NCI-H748 (cell line): ENCODE results near the gene RAB40B.
A peak's percentile ranks its signal among the peaks of the same experiment; 100 is the strongest.
"Not testable (repeated sequence)": the region's sequence is repeated elsewhere in the genome, so short reads cannot be mapped to it uniquely, and the experiment has no call there.

Source experiments
- DNase-seq: peaks from one replicate; lab custom pipeline; 2025; ENCODE audit not compliant: unreplicated experiment; lab: John Stamatoyannopoulos, UW

Gene RAB40B

DNA sequence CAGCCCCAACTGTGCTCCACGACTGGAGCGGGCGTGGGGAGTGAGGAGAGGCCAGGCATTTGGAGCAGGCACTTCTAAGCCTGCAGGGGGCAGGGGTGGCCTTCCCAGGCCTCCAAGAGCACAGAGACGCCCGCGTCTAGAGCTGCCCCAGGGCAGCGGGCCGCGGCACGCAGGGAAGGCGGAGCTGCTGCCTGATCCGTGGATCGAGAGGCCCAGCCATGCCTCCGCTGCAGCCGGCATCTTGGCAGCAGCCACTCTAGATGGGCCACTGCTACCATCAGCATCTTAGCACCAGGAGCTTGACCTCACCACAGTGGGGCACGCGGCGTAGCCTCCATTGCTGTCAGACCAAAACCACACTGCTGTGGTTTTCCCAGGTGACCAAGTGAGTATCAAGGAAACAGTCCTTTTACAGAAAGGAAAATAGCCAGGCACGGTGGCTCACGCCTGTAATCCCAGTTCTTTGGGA lies 29.8 kb downstream of the RAB40B start:
- peak; percentile 34 for DNase-seq

DNA sequence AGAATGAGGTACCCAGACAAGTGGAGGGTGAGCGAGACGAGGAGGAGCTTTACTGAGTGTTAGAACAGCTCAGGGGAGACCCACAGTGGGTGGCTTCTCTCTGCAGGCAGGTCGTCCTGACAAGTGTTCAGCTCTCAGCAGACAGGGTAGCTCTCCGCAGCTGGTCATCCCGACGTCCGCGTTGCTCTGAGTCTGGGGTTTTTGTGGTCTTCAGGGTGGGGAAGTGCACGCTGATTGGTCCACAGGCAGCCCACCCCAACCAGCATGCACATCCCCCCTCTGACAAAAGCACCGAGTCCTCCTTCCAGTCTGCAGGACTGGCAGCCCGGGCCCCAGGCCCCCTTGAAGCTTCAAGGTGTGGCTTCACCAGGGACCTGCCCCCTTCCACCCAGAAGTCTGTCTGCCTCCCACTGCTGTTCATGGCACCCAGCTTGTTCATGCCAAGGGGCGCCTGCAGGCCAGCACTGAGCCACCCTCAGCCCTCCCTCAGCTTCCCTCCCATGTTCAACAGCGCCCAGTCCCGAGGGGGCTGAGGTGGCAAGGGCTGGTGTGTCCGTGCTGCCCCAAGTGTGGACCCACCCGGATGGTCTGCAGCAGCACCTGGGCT lies 30.4 kb downstream of the RAB40B start:
- no peak for DNase-seq

DNA sequence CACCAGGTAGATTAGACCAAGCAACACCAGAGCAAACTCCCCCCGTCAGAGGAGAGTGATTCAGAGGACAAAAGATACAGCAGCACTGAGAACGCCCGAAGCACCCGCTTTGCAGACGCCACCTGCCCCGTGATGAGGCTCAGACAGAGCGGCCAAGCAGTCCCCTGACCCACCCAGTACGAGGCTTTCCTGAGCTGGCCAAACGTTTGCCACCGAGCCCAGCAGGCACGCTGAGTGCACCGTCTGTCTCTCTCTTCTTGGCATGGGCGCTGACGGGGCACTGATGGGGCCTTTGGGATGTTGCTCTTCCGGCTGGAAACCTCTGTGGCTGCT lies 30.9 kb downstream of the RAB40B start:
- DNase-seq, result no peak

DNA sequence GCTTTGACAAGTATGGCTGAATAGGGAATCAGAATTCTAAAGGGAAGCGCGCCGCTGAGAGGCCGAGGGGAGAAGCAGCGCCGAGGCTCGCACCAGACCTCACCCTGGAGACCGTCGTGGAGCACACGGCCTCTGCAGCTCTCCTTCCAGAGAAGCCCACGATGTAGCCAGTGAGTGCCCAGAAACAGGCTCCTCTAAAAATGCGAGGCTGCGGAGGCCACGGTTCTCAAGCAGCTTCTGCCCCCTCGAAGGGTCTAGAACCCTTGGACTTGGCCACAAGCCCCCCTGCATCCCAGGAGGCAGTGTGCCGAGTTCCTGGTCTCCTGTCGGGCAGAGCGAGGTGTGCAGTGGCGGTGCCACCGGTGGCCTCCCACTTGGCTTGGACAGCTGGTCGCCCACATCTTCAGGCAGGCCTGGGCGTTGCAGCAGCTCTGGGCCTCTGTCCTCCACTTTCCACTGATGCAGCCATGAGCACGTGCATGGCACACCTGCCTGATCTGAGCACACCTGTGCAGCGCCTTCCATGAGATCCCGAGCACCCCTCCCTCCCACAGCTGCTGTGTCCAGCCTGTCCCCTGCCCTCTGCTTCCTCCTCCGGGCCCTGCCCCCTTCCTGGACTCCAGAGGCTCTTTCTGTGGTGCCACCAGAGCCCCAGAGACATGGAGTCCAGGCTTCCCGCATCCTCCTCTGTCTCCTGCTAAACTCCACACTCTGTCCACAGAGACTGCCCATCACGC lies 31.4 kb downstream of the RAB40B start:
- no peak for DNase-seq

DNA sequence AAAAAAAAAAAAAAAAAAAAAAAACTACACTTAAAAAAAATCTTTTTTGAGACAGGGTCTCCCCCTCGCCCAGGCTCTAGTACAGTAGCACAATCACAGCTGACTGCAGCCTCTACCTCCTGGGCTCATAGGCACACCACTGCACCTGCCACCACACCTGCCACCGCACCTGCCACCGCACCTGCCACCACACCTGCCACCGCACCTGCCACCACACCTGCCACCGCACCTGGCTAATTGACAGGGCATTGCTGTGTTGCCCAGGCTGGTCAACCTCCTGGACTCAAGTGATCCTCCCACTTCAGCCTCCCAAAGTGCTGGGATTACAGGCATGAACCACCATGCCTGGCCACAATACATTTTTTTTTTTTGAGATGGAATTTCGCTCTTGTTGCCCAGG lies 32.6 kb downstream of the RAB40B start:
- no peak for DNase-seq

DNA sequence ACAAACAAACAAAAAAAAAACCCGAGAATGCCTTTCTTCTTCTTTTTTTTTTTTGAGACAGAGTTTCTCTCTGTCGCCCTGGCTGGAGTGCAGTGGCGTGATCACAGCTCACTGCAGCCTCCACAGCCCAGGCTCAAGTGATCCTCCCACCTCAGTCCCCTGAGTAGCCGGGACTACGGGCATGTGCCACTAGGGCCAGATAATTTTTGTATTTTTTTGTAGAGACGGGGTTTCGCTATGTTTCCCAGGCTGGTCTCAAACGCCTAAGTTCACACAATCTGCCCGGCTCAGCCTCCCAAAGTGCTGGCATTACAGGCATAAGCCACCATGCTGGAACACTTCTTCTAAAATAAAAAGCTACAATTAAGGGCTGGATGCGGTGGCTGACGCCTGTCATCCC lies 33.3 kb downstream of the RAB40B start:
- no peak for DNase-seq

DNA sequence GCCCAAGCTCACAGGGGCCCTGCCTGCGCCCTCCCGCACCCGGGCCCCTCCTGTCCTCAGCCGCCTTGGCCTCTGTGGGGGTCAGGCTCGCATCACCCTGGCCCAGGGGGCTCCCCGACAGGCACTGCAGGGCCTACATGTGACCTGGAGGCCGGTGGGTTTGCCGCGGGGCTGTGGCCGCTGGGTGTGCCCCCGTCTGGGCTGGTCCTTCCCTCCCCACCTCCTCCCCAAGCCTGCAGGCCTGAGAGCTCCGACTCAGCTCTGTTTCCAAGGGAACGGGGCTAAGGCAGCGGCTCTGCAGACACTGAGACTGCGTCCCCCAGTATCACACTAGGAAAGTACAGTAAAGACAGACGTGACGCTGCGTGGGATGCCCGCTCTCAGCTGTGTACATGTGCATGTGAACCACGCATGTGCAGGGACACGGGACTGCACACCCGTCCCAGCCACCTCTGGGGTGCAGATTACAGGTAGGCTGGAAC lies 33.8 kb downstream of the RAB40B start:
- DNase-seq, result no peak

DNA sequence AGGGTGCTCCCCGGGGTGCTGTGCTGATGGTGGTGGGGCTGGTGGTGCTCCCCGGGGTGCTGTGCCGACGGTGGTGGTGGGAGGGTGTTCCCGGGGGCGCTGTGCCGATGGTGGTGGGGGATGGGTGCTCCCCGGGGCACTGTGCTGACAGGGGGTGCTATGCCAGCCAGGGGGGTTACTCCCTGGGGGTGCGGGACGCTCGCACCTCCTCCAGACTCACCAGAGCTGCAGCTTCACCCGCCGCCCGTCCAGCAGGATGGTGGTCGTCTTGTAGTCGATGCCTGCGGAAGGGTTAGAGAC lies 34.3 kb downstream of the RAB40B start:
- no peak for DNase-seq

DNA sequence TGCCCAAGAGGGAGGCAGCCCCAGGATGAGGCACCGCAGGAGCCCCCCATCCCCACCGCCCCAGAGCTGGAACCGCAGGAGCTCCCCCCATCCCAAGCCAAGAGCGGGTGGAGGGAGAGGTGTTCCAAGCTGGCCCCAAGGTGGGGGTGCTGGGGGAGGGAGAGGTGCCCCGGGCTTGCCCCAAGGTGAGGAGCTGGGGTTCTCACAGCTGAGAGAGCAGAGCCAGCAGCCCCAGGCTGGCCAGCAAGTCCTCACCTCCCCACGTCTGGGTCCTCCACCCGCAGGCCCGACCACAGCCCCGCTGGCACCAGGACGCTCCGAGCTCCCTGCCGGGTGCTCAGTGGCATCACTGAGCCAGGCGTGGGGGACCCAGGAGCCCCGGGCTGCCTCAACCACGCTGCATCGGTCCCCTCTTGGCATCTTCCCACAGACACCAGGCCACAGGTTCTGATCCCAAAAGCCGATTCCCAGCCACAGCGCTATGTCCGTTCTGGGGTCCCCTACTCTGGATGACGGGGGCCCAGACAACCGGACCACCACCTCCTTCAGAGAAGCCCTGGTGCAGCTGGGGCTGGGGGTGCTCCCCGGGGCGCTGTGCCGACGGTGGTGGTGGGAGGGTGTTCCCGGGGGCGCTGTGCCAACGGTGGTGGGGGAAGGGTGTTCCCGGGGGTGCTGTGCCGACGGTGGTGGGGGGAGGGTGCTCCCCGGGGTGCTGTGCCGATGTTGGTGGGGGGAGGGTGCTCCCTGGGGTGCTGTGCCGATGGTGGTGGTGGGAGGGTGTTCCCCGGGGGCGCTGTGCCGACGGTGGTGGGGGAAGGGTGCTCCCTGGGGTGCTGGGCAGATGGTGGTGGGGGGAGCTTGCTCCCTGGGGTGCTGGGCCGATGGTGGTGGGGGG lies 34.9 kb downstream of the RAB40B start:
- no peak for DNase-seq

DNA sequence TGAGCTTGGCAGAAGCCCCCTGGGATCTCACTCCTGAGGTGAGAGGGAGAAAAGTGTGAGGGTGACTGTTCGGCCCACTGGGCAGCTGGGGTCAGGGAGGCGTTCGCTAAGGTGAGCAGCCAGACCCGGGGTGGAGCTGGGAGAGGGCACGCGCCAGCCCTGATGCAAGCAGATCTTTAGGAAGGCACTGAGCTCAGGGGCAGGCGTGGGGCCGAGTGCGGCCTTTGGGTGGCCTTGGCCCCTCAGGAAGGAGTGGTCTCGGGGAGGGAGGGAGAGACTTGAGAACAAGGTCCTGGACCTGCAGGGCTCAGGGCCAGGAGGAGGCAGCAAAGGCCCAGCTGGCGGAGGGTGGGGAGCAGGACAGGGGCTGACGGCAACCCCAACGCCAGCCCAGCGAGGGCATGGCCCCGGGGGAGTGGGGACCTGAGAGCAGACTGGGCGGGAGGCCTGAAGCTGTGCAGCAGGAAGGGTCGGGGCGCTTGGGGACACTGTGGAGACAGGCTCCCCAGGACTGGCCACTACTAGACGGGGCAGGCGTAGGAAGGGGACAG lies 35.7 kb downstream of the RAB40B start:
- DNase-seq, result no peak

DNA sequence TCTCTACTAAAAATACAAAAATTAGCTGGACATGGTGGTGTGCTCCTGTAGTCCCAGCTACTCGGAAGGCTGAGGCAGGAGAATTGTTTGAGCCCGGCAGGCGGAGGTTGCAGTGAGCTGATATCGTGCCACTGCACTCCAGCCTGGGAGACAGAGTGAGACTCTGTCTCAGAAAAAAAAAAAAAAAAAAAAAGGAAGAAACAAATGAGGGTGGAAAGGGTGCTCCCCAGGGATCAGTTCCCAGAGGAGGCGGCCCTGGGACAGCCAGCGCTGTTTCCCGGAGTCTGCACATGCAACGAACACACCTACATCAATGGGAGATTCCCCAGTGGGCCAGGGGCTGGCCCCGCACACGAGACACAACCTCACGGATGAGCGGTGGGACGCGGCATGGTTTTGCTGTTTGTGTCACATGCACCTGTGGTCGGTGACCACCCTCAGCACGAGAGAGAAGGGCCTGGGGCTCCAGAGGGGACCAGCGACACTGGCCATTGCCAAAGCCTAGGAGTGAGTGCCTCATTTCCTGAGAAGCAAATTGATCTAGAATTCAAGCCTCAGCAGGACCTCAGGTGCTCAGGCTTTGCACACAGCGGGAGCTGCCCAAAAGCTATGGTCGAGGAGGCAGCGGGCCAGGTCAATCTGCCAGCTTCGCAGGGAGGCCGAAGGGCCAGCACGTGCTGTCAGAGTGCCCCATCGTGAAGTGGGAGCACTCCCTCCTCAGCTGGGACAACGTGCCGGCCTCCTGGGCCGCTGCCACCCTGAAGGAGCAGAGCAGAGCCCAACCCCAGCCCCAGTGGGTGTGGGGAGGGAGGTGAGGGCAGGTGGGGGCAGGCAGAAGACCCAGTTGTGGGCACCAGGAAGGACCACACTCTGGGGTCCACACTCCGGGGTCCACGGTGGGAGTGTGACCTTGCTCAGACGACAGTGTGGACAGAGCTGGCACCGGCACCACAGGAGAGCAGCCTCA lies 36.5 kb downstream of the RAB40B start:
- DNase-seq, result no peak

DNA sequence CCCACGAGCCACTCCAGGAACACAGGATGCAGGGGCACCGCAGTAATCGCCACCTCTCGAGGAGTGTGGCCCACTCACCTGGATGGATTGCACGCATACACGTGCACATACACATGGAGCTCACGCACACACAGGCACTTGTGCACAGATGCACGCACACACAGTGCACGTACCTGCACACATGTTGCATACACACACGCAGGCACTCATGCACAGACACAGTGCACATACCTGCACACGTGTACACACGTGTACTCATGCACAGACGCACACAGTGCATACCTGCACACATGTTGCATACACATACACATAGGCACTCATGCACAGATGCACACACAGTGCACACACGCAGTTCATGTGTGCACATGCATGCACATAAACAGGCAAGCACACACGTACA lies 38.6 kb downstream of the RAB40B start:
- DNase-seq, result no peak

DNA sequence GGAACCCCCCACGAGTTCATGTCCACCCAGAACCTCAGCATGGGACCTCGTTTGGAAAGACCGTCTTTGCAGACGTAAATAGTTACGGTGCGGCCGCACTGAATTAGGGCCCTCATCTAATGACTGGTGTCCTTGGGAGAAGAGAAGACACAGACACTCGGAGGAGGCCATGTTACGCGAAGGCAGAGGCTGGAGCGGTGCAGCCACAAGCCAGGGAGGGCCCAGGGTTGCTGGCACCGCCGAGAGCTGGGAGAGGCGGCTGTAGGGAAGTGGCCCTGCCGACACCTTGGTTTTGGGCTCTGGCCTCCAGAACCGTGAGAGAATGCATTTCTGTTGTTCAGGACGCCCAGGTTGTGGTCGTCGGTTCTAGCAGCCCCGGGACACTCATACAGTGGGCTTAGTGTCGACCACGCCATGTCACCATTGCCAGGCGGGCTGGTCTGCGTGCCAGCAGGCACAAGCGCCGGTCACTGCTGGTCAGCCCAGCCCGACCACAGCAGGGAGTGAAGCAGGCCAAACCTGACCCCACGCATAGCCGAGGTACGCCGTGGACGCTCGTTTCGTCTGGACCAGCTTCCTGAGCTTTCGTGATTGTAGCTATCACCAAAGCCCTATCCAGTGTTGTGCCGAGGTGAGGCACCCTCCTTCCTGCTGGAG lies 39.6 kb downstream of the RAB40B start:
- no peak for DNase-seq

DNA sequence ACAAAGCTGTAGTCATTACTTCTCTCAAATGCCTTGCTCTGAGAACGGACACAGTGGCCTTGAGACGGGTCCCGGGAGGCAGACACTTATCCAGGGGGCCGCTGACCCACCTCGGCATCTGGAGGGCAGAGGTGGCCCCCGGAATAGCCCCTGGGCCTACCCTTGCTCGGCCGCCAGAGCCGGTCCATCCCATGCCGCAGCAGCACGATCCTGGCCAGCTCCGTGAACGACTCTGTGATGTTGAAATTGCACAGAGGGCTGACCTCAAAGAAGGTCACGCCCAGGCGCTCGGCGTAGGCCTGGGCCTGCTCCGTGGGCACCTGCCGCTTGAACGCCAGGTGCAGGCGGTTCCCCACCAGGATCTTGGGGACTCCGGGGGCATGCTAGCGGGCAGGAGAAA lies 40.2 kb downstream of the RAB40B start:
- no peak for DNase-seq

DNA sequence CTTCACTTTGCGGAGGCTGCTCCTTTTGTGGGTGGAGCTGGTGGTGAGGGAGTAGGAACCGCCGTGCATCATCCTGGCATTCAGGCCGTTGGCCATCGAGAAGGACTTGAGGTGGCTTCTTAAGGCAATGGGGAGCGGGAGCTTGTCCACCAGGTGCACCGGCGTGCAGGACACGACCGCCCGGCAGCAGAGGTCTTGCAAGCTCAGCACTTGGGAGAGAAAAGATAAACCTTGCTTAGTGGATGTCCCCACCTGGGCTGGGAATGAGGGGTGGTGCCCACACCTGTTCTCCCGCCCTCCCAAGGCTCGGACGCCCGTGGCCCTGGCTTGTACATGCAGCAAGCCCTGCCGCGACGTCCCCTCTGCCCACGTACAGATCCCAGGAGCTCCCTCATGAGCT lies 40.6 kb downstream of the RAB40B start:
- no peak for DNase-seq

DNA sequence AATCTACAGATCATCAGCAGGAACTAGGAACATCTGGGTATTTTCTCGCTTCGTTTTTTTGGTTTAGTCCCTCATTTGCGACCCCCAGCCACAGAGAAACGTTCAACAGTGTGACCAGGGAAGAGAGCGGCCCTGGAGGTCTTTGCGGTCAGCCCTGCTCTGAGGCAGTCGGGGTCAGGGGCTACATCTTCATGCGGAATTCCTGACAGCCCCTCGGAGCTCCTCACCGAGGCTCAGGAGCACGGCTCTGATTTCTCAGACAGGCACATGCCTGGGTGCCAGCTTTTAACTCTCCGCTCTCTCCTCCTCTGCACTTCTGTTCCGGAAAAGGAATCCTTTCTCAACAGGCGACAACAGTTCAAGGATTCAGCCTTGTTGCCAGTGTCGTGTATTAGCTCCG lies 42.2 kb downstream of the RAB40B start:
- no peak for DNase-seq

DNA sequence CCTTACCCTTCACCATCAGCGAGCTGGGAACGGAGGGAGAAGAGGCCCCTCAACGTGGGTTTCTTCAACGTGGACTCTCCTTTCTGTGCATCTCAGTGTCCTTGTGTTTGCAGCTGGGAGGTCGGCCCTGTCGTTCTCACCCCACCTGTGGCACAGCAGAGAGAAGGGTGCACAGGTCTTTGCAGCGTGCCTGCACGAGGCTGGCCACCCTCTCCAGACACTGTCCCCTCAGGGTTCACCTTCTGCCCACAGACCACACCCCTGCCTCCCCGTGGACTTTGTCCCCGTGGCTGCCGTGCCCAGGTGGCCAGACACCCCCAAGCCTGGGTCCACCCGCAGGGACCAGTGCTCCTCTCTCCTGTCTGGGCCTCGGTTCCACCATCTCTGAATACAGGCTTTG lies 43.0 kb downstream of the RAB40B start:
- no peak for DNase-seq

DNA sequence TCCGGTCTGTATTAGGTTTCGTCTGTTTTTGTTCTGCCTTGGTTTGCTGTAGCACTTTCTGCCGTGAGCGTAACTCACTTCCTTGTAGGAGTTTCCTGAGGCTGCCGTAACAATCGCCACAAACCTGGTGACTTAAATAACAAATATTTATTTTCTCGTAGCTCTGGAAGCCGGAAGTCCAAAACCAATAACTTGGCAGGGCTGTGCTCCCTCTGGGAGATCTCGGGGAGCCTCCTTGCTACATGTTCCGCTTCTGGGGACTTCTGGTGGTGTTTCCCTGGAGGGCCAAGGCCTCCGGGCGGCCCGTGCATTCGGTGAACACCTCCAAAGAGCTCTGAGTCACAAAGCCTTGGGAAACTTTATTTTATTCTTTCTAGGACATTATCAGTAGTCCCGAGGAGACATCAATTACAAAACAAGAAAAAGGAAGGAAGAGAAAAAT lies 43.4 kb downstream of the RAB40B start:
- no peak for DNase-seq

DNA sequence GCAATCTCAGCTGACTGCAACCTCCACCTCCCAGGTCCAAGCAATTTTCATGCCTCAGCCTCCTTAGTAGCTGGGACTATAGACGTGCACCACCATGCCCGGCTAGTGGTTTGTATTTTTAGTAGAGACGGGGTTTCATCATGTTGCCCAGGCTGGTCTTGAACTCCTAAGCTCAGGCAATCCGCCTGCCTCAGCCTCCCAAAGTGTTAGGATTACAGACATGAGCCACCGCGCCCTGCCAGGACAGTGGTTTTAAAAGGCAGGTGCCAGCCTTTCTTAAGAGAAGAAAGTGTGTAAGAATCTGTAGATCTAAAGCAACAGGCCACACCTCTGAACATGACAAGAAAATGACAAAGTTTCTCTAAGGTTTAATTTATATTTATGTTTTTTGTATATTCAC lies 43.9 kb downstream of the RAB40B start:
- DNase-seq, result not testable (repeated sequence)
